GM18520 (cell line): ENCODE results near the gene ANKLE2.
"Not testable (repeated sequence)": the region's sequence is repeated elsewhere in the genome, so short reads cannot be mapped to it uniquely, and the experiment has no call there.

Source experiments
- ATAC-seq: cut with Tn5 transposase; IDR thresholded peaks from one replicate; pipeline ENCODE4 v1.9.1; 2021; ENCODE audit not compliant: unreplicated experiment

The ANKLE2 gene

GRCh38 chr12:132777614-132778013 is 16.0 kb upstream of the ANKLE2 start:
- ATAC-seq: no peak

GRCh38 chr12:132776816-132777568 is 15.4 kb upstream of the ANKLE2 start:
- no peak for ATAC-seq

- ATAC-seq: not testable (repeated sequence)
These were observed 14.6 kb upstream of the ANKLE2 start for GRCh38 chr12:132776230-132776625.

GRCh38 chr12:132775502-132776229 is 14.0 kb upstream of the ANKLE2 start:
- no peak for ATAC-seq

- ATAC-seq: no peak
These were observed 13.1 kb upstream of the ANKLE2 start for GRCh38 chr12:132774646-132775275.

- no peak for ATAC-seq
These were observed 12.5 kb upstream of the ANKLE2 start for GRCh38 chr12:132774159-132774558.

GRCh38 chr12:132773077-132773955 is 11.7 kb upstream of the ANKLE2 start:
- no peak for ATAC-seq

- ATAC-seq: no peak
These were observed 11.0 kb upstream of the ANKLE2 start for GRCh38 chr12:132772606-132773005.

- no peak for ATAC-seq
These were observed 9.7 kb upstream of the ANKLE2 start for GRCh38 chr12:132771126-132771838.

- no peak for ATAC-seq
These were observed 4.9 kb upstream of the ANKLE2 start for GRCh38 chr12:132766380-132767085.

GRCh38 chr12:132765361-132765760 is 3.7 kb upstream of the ANKLE2 start:
- no peak for ATAC-seq

- ATAC-seq: no peak
These were observed 2.6 kb upstream of the ANKLE2 start for GRCh38 chr12:132764231-132764630.

GRCh38 chr12:132761921-132762583 is 420 bp upstream of the ANKLE2 start:
- ATAC-seq: peak; percentile 63

- no peak for ATAC-seq
These were observed 2.3 kb downstream of the ANKLE2 start for GRCh38 chr12:132759359-132759758.

- ATAC-seq: not testable (repeated sequence)
These were observed 2.8 kb downstream of the ANKLE2 start for GRCh38 chr12:132758825-132759224.

GRCh38 chr12:132754160-132754932 is 7.3 kb downstream of the ANKLE2 start:
- no peak for ATAC-seq

GRCh38 chr12:132753670-132754069 is 8.0 kb downstream of the ANKLE2 start:
- not testable (repeated sequence) for ATAC-seq

GRCh38 chr12:132748319-132748718 is 13.3 kb downstream of the ANKLE2 start:
- ATAC-seq: no peak
